Muscle layer of duodenum (tissue), 2 donors: ENCODE measurements around the gene FREY1.

Source experiments
- H3K27ac ChIP-seq: one replicate; pipeline ENCODE4 v1.7.0; 2013; ENCODE audit warnings: mild to moderate bottlenecking, low read length
- H3K27me3 ChIP-seq: one replicate; pipeline ENCODE4 v1.7.0; 2013; ENCODE audit warnings: low read depth, mild to moderate bottlenecking, control low read depth, low read length
- H3K36me3 ChIP-seq, 2 donors: one replicate each; pipeline ENCODE4 v1.7.0; 2013; ENCODE audit warnings: low read length in 2 of 2, control low read depth in 1 of 2, mild to moderate bottlenecking in 1 of 2; ENCODE audit not compliant: insufficient read depth in 2 of 2, control insufficient read depth in 1 of 2
- H3K4me1 ChIP-seq, 2 donors: one replicate each; pipeline ENCODE4 v1.7.0; 2013; ENCODE audit warnings: low read length in 2 of 2, mild to moderate bottlenecking in 2 of 2, control low read depth in 1 of 2, moderate library complexity in 1 of 2; ENCODE audit not compliant: insufficient read depth in 2 of 2, control insufficient read depth in 1 of 2
- H3K4me3 ChIP-seq, 2 donors: one replicate each; pipeline ENCODE4 v1.7.0; 2013; ENCODE audit warnings: low read length in 2 of 2, low read depth in 1 of 2, mild to moderate bottlenecking in 1 of 2
- H3K9me3 ChIP-seq, 2 donors: one replicate each; pipeline ENCODE4 v1.7.0; 2013; ENCODE audit warnings: low read length in 2 of 2, control low read depth in 1 of 2, mild to moderate bottlenecking in 1 of 2; ENCODE audit not compliant: control insufficient read depth in 1 of 2
- donor health status: healthy.

The FREY1 gene

GRCh38 chr11:45934580-45935318 is 27.7 kb upstream of the FREY1 start:
- Histone ChIP-seq H3K4me1 (peaks cover 0 to 11% of the 10 kb centered on the region in 2 donors), H3K9me3 (no peaks in the 10 kb centered on the region), H3K27me3 (no peaks in the 10 kb centered on the region), H3K27ac (no peak overlapping the region), H3K4me3 (no peak overlapping the region), H3K36me3 (peaks cover 35 to 67% of the 10 kb centered on the region in 2 donors)

GRCh38 chr11:45933846-45934579 is 26.9 kb upstream of the FREY1 start:
- Histone ChIP-seq H3K4me1 (peaks cover 0 to 11% of the 10 kb centered on the region in 2 donors), H3K36me3 (peaks cover 35 to 67% of the 10 kb centered on the region in 2 donors), H3K27me3 (no peaks in the 10 kb centered on the region), H3K27ac (no peak overlapping the region), H3K4me3 (no peak overlapping the region), H3K9me3 (no peaks in the 10 kb centered on the region)

- Histone ChIP-seq H3K27me3 (no peaks in the 10 kb centered on the region), H3K36me3 (peaks cover 35 to 66% of the 10 kb centered on the region in 2 donors), H3K4me3 (no peak overlapping the region), H3K4me1 (peaks cover 0 to 11% of the 10 kb centered on the region in 2 donors), H3K27ac (no peak overlapping the region), H3K9me3 (no peaks in the 10 kb centered on the region)
Measured at GRCh38 chr11:45933131-45933831, 26.2 kb upstream of the FREY1 start.

GRCh38 chr11:45932217-45932616 is 25.1 kb upstream of the FREY1 start:
- Histone ChIP-seq H3K4me1 (peaks cover 0 to 11% of the 10 kb centered on the region in 2 donors), H3K27ac (no peak overlapping the region), H3K36me3 (peaks cover 35 to 57% of the 10 kb centered on the region in 2 donors)

GRCh38 chr11:45931739-45932138 is 24.7 kb upstream of the FREY1 start:
- H3K27me3 ChIP-seq, result no peaks in the 10 kb centered on the region
- no peak overlapping the region for H3K27ac ChIP-seq
- H3K9me3 ChIP-seq, result no peaks in the 10 kb centered on the region
- H3K4me1 ChIP-seq, result peaks cover 0 to 11% of the 10 kb centered on the region in 2 donors
- no peak overlapping the region for H3K4me3 ChIP-seq
- peaks cover 35 to 52% of the 10 kb centered on the region in 2 donors for H3K36me3 ChIP-seq

More at GRCh38 chr11:45932217-45932616, 25.1 kb upstream of the FREY1 start:
- Histone ChIP-seq H3K27me3 (no peaks in the 10 kb centered on the region), H3K4me3 (no peak overlapping the region), H3K9me3 (no peaks in the 10 kb centered on the region)

GRCh38 chr11:45930951-45931570 is 24.0 kb upstream of the FREY1 start:
- Histone ChIP-seq H3K9me3 (no peaks in the 10 kb centered on the region), H3K4me1 (peaks cover 0 to 11% of the 10 kb centered on the region in 2 donors), H3K27ac (no peak overlapping the region), H3K36me3 (peaks cover 35 to 45% of the 10 kb centered on the region in 2 donors), H3K4me3 (no peak overlapping the region), H3K27me3 (no peaks in the 10 kb centered on the region)

- H3K27me3 ChIP-seq, result no peaks in the 10 kb centered on the region
- H3K9me3 ChIP-seq, result no peaks in the 10 kb centered on the region
- H3K4me1 ChIP-seq, result peaks cover 0 to 11% of the 10 kb centered on the region in 2 donors
- no peak overlapping the region for H3K4me3 ChIP-seq
- no peak overlapping the region for H3K27ac ChIP-seq
- H3K36me3 ChIP-seq, result peaks cover 27 to 37% of the 10 kb centered on the region in 2 donors
Measured at GRCh38 chr11:45930031-45930794, 23.1 kb upstream of the FREY1 start.

GRCh38 chr11:45929486-45930030 is 22.5 kb upstream of the FREY1 start:
- Histone ChIP-seq H3K4me3 (no peak overlapping the region), H3K27ac (no peak overlapping the region), H3K27me3 (no peaks in the 10 kb centered on the region), H3K9me3 (no peaks in the 10 kb centered on the region), H3K36me3 (peaks cover 20 to 30% of the 10 kb centered on the region in 2 donors), H3K4me1 (peaks cover 0 to 11% of the 10 kb centered on the region in 2 donors)

GRCh38 chr11:45928535-45929215 is 21.6 kb upstream of the FREY1 start:
- Histone ChIP-seq H3K27ac (no peak overlapping the region), H3K36me3 (peaks cover 13 to 22% of the 10 kb centered on the region in 2 donors), H3K27me3 (no peaks in the 10 kb centered on the region), H3K9me3 (no peaks in the 10 kb centered on the region), H3K4me1 (peaks cover 0 to 3% of the 10 kb centered on the region in 2 donors), H3K4me3 (no peak overlapping the region)
